Fibroblast of the conjunctiva (primary cell): ENCODE measurements around the gene CNST.
"Not testable (repeated sequence)": the region's sequence is repeated elsewhere in the genome, so short reads cannot be mapped to it uniquely, and the experiment has no call there.

ENCODE experiments used
- DNase-seq: peaks from one replicate; pipeline ENCODE4 v3.0.0-alpha.2; 2010; ENCODE audit warnings: low read depth

Gene CNST

GRCh38 chr1:246622035-246622652 is 55.9 kb downstream of the CNST start:
- DNase-seq: no peak

GRCh38 chr1:246624091-246624490 is 57.8 kb downstream of the CNST start:
- DNase-seq: no peak

GRCh38 chr1:246629030-246629429 is 62.8 kb downstream of the CNST start:
- DNase-seq: no peak

GRCh38 chr1:246629976-246630375 is 63.7 kb downstream of the CNST start:
- no peak for DNase-seq

- peak; percentile 5 for DNase-seq
Observed at GRCh38 chr1:246631426-246631825, 65.2 kb downstream of the CNST start.

- peak; percentile 35 for DNase-seq
Observed at GRCh38 chr1:246632281-246633168, 66.3 kb downstream of the CNST start.

- not testable (repeated sequence) for DNase-seq
Observed at GRCh38 chr1:246634659-246635058, 68.4 kb downstream of the CNST start.

- no peak for DNase-seq
Observed at GRCh38 chr1:246638941-246639655, 72.8 kb downstream of the CNST start.

GRCh38 chr1:246639732-246640131 is 73.5 kb downstream of the CNST start:
- DNase-seq: no peak

- DNase-seq: no peak
Observed at GRCh38 chr1:246640747-246641146, 74.5 kb downstream of the CNST start.

- no peak for DNase-seq
Observed at GRCh38 chr1:246641394-246641793, 75.1 kb downstream of the CNST start.

- no peak for DNase-seq
Observed at GRCh38 chr1:246642719-246643118, 76.5 kb downstream of the CNST start.

- DNase-seq: peak; percentile 53
Observed at GRCh38 chr1:246647113-246647512, 80.9 kb downstream of the CNST start.

- peak; percentile 8 for DNase-seq
Observed at GRCh38 chr1:246647513-246647912, 81.3 kb downstream of the CNST start.

GRCh38 chr1:246651012-246651695 is 84.9 kb downstream of the CNST start:
- DNase-seq: no peak

- no peak for DNase-seq
Observed at GRCh38 chr1:246658567-246658966, 92.3 kb downstream of the CNST start.

- no peak for DNase-seq
Observed at GRCh38 chr1:246659594-246660140, 93.4 kb downstream of the CNST start.

GRCh38 chr1:246661451-246661850 is 95.2 kb downstream of the CNST start:
- DNase-seq: no peak

GRCh38 chr1:246667773-246668172 is 101.5 kb downstream of the CNST start:
- DNase-seq: no peak

GRCh38 chr1:246669659-246670058 is 103.4 kb downstream of the CNST start:
- DNase-seq: no peak

GRCh38 chr1:246674049-246674448 is 107.8 kb downstream of the CNST start:
- DNase-seq: no peak

- DNase-seq: no peak
Observed at GRCh38 chr1:246677842-246678241, 111.6 kb downstream of the CNST start.
